ENCODE results near the gene EDNRB.
"Not testable (repeated sequence)": the region's sequence is repeated elsewhere in the genome, so short reads cannot be mapped to it uniquely, and the experiment has no call there.

The EDNRB gene

GRCh38 chr13:77896536-77896935 lies 22.1 kb downstream of the EDNRB start:
- no peak for DNase-seq

- no peak for DNase-seq
Measured at GRCh38 chr13:77894743-77895142, 23.9 kb downstream of the EDNRB start.

- no peak for DNase-seq
Measured at GRCh38 chr13:77893066-77893465, 25.6 kb downstream of the EDNRB start.

DNA sequence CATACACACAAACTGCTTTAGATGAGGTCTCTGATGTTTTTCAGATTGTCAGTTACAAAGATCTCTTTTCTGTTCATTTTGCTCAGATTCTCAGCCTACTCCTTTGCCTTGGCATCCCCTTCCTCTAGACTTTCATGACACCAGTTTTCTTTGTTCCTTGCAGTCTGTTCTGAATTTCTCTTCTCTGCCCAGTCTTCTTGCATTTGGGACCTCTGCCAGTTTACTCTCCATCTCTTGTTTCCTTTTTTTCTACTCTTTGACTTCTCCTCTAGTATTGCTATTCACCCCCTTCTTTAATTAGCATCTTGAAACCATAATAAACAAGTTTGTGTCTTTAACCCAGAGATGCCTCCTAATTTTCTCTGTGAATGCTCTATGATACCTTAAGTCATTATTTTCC lies 26.1 kb downstream of the EDNRB start:
- no peak for DNase-seq

- no peak for DNase-seq
Measured at GRCh38 chr13:77891486-77891885, 27.1 kb downstream of the EDNRB start.

- no peak for DNase-seq
Measured at GRCh38 chr13:77891041-77891440, 27.6 kb downstream of the EDNRB start.

- DNase-seq, result no peak
Measured at GRCh38 chr13:77883328-77883727, 35.3 kb downstream of the EDNRB start.

DNA sequence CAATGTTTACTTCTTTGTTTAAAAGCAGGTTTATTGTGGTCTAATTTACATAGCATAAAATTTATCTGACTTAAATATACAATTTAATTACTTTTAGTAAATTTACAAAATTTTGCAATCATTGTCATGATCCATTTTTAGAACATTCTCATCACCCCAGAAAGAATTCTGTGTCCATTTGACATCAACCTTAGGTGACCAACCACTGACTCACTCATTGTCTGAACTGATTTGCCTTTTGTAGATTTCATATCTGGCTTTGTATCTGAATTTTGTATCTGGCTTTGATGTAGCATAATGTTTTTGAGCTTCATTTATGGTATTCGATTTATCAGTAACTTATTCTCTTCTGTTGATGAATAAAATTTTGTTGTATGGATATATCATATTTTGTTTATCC lies 40.4 kb downstream of the EDNRB start:
- no peak for DNase-seq

DNA sequence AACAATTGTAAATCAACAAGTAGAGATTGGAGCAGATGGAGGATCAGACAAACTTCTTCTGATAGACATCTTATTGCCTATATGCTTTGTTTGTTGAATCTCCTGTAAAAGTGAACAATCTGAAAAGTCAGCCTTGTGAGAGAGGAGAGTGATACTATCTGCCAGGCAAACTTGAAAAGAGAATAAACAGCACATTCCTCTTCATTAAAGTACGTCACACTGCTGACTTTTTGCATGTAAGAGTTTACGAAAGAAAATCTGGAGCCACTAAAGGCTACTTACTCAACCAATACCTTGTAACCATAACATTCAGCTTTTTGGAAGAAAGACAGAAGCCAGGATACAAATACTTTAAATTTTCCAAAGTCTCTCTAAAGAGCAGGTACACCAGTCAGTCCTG lies 42.5 kb downstream of the EDNRB start:
- no peak for DNase-seq

DNA sequence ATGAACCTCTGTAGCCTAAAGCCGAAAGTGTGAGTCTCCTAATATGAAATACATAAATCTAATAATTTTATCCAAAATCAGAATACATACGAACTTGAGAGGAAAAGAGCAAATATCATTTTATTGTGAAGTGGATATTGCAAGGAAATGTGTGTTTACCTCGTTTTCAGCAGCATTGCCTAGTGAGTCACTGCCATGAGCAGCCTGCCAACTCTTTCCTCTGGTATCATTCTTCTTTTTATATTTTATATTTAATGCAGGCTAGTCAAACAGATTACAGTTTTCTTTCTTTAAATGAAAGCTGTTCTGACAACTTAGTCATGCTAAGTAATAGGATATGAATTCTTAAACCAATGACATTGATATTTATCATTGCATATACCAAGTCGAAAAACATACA lies 44.2 kb downstream of the EDNRB start:
- DNase-seq, result no peak

DNA sequence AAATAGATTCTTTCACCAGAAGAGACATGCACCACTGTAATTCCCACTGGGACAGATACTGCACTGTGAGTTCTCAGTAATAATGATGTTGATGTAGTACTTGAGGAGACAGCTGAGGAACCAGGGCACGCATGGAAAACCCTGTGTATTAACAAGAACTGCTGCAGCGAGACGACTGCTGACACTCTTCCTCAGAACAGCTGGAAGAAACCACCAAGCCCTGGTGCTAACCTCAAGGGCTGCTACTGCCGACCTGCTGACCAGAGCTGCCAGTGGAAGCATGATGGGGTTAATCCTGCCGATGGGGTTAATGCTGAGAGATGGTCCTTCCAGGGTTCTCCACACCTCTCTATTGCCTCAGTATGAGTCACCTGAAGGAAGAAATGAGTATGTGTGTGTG lies 45.6 kb downstream of the EDNRB start:
- no peak for DNase-seq

DNA sequence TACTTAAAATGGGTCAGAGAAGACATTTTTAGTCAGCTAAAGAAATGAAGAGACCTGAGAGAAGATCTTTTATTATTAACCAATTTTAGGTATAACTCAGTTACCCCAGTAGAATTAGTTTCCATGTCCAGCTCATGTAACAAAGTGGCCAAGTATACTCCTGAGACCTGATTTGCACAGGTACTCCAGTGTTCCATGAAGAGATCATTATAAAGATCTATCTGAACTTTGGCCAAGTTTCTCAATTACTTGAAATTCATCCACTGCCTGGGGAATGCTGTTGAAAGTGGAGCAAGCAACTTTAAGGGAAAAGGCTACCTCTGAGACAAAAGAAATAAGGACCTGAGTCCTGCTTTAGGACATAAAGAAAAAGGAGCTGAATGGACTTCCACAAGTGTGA lies 47.0 kb downstream of the EDNRB start:
- no peak for DNase-seq

DNA sequence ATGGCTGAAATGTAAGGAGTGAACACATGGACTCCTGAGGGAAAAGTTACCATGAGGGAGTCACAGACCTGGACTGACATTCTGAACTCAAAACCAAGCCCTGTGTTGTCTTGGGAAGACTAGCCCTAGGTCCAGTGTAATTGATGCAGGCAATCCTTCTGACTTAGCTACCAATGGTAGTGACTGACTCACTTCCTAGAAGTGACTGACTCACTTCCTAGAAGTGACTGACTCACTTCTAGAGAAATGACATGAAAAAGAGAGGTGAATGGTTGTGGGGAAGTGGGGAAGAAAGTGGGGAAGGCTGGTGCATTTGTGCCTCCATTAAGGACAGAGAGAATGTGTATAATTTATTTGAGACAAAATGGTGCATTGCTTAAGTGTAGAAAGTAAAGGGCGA lies 49.9 kb downstream of the EDNRB start:
- no peak for DNase-seq

GRCh38 chr13:77866971-77867370 lies 51.7 kb downstream of the EDNRB start:
- DNase-seq, result no peak

DNA sequence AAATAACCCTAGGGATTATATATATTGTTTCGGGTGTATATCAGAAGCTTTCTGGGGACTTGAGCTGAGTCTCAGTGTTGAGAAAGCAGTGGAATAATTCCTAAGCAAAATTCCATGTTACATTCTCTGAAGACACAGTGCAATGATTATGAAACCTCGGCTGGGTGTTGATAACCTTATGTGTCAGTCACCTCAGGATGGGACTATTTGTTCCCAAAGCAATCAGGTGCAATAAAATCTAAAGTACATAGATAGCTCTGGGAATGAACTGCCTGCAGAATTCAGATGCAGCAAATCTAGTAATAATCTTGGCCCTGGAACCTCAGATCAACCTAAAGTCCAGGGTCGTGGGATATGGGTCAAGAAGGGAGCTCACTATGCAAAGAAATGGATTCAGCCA lies 53.0 kb downstream of the EDNRB start:
- DNase-seq, result no peak

GRCh38 chr13:77863144-77863543 lies 55.5 kb downstream of the EDNRB start:
- DNase-seq, result no peak

DNA sequence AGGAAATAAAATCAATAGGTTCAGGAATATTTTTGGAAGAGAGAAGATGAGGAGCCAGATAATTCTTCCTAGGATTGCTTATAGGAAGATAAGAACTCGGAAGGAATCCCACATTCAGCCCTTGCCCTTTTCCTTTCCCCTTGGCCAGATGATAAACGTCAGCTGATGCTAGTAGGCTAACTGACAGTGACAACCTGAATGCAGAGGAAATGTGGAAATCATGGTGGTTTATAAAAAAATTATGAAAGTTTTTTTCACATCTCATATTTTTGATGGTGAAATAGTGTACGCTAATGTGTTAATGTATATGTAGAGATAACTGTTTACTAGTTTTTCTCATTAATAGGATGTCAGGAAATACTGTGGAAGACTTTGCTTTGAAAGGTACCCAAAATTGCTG lies 56.9 kb downstream of the EDNRB start:
- no peak for DNase-seq

DNA sequence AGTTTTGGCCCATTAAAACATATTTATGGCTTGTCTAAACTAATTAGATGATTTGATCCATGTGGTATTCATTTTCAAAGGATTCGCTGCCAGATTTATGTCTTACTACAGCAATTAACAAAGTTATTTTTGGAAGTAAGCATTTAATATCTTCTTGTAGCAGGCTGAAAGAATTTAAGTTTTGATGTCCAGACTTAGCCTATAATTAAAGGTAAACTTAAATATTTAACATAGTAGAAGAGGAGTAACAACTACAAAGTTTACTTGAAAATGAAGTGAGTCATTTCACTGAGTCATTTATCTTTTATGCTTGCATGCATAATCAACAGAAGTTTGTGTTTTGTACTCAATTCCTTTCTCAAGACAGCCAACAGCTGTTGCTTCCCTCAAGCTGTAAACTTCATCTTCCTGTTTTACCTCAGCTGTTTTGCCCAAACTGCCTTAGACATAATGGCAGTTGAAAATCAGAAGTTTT lies 58.1 kb downstream of the EDNRB start:
- DNase-seq, result peak; percentile 2

- DNase-seq, result no peak
Measured at GRCh38 chr13:77859450-77859849, 59.2 kb downstream of the EDNRB start.

- no peak for DNase-seq
Measured at GRCh38 chr13:77857531-77858209, 61.0 kb downstream of the EDNRB start.

DNA sequence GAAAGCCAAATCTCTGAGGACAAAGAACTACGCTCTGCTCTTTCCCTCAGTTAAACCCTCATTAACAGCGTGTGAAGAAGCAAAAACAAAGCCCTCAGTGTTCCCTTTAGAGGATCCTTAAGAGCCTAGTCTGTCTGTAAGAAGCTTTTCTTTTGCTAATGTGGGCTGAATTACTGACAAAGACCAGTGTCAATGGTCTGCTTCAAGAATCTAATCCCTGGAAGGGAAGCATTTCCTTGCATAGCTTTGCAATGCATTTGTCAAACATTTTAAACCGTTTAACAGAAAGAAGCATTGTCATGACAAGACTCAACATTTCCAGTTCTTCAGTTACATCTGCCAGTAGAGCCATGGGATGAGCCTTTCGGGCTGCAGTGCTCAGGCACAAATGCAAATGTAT lies 64.9 kb downstream of the EDNRB start:
- no peak for DNase-seq

DNA sequence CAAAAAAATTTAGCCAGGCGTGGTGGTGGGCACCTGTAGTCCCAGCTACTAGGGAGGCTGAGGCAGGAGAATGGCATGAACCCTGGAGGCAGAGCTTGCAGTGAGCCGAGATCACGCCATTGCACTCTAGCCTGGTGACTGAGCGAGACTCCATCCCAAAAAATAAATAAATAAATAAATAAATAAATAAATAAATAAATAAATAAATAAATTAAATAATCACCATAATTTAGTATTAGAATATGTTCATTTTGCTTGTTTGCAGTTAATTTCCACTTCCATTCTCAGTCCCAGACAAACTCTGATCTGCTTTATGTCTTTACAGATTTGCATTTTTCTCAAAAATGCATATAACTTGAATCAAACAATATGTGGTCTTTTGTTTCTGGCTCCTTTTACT lies 70.6 kb downstream of the EDNRB start:
- DNase-seq, result not testable (repeated sequence)

- no peak for DNase-seq
Measured at GRCh38 chr13:77846173-77846572, 72.5 kb downstream of the EDNRB start.

Measured in fibroblast of skin of scalp (primary cell).